Left hindlimb (tissue), 1 donor: ENCODE data around the gene HPDL.
"Not testable (repeated sequence)": the region's sequence is repeated elsewhere in the genome, so short reads cannot be mapped to it uniquely, and the experiment has no call there.

Experiments used
- DNase-seq: peaks from one replicate; pipeline ENCODE4 v3.0.0-alpha.2; 2018

Gene HPDL

GRCh38 chr1:45354838-45355237 is 28.1 kb downstream of the HPDL start:
- DNase-seq: no peak

GRCh38 chr1:45355683-45356082 is 29.0 kb downstream of the HPDL start:
- DNase-seq: no peak

DNA sequence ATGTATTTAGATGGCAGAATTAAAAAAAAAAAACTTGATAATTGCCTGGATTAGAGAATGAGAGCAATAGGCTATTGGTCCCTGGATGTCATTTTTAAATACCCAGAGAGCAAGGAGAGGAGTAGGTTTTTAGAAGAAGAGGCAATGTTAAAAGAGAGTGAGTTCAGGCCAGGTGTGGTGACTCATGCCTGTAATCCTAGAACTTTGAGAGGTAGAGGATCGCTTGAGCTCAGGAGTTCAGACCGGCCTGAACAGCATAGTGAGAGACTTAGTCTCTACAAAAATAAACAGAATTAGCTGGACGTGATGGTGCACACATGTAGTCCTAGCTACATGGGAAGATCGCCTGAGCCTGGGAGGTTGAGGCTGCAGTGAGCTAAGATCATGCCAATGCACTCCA is 29.5 kb downstream of the HPDL start:
- no peak for DNase-seq

- peak; percentile 66 for DNase-seq
These were observed 33.3 kb downstream of the HPDL start for GRCh38 chr1:45359882-45360513.

DNA sequence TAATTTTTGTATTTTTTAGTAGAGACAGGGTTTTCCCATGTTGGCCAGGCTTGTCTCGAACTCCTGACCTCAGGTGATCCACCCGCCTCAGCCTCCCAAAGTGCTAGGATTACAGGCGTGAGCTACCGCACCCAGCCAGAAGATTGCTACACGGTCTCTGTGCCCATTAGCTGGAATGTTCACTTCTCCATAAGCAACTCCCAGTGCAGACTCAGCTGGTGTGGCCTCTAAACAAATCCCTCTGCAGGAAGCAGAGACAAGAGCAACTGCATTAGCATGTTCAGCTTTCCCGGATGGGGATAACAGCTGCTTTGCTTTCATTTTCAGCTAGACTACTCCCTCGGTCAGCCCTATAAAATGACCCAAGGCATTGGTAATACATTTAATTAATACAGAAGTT is 34.3 kb downstream of the HPDL start:
- DNase-seq: not testable (repeated sequence)

GRCh38 chr1:45364294-45364693 is 37.6 kb downstream of the HPDL start:
- DNase-seq: no peak

DNA sequence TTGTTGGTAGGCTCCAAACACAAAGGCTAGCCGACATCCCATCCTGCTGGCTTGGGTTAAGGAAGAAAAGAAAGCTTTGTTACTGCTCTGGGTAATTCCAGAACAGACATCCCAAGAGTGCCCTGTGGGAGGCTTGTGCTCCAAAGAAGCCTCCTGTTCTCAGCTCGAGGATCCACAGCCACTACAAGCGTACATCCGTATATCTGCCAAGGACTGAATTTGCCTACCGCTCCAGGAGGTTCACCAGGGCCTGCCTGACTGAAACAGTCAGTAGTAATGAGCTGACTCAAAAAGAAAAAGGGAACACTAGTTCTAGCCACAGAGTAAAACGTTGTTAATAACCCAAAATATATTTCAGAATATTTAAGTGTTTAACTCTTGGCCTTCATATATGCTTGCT is 38.4 kb downstream of the HPDL start:
- no peak for DNase-seq

DNA sequence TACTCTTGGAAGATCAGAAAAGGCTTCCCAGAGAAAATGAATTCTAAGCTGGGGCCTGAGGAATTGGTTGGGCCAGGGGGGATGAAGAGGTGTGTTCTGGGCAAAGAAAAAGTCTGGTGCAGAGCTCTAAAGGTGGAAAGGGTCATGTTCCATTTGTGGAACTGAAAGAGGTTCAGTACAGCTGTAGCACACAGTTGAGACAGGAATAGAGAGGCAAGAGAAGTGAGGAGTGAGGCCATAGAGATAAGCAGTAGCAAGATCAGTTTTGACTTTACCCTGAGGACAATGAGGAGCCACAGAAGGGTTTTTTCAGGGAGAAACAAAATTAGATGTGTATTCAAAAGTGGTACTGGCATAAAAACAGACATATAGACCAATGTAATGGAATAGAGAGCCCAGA is 43.9 kb downstream of the HPDL start:
- DNase-seq: no peak

- DNase-seq: no peak
These were observed 46.9 kb downstream of the HPDL start for GRCh38 chr1:45373573-45373972.

GRCh38 chr1:45375104-45376090 is 48.7 kb downstream of the HPDL start:
- no peak for DNase-seq

DNA sequence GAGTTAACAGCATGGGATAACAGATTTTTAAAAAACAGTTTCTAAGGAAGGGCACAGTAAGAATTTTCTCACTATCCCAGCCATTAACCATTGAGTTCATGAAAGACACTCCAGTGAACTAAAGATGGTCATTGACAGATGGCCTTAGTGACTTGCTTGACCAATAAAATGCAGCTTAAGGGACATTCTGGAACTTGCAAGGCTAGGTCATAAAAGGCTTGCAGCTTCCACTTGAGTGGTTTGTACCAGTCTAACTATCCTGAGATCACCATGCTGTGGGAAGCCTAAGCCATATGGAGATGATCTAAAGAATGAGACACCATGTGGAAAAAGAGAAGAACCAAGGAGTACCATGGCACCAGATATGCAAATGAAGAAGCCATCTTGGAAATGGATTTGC is 51.5 kb downstream of the HPDL start:
- no peak for DNase-seq
